Karpas-422 (cell line): ENCODE data around the gene UGT2B15. TPM values are rescaled to one million over a fixed set of nuclear protein-coding genes. Genes with fewer than 3 reads are reported as not detected.
"Not testable (repeated sequence)": the region's sequence is repeated elsewhere in the genome, so short reads cannot be mapped to it uniquely, and the experiment has no call there.

Source experiments
- DNase-seq: peaks from one replicate; pipeline ENCODE4 v3.0.0-alpha.2; 2015
- H2AFZ ChIP-seq: fragments of 200-600 bp; sonication (generic); 2 replicates; pipeline ENCODE4 v1.6.1; 2014; ENCODE audit warnings: antibody characterized with exemption, low read length, mixed read lengths
- H3K27ac ChIP-seq: fragments of 200-600 bp; sonication (generic); 2 replicates; pipeline ENCODE4 v1.5.1; 2014; ENCODE audit warnings: mild to moderate bottlenecking, low read length, moderate library complexity
- H3K27me3 ChIP-seq: fragments of 200-600 bp; sonication (generic); 2 replicates; pipeline ENCODE4 v1.6.1; 2014; ENCODE audit warnings: low read length, mixed read lengths
- H3K36me3 ChIP-seq: fragments of 200-600 bp; sonication (generic); 2 replicates; pipeline ENCODE4 v1.6.1; 2014; ENCODE audit warnings: low read length, mixed read lengths; ENCODE audit not compliant: insufficient read depth
- H3K4me1 ChIP-seq: fragments of 200-600 bp; sonication (generic); 2 replicates; pipeline ENCODE4 v1.6.1; 2014; ENCODE audit warnings: mild to moderate bottlenecking, low read length, mixed read lengths
- H3K4me2 ChIP-seq: fragments of 200-600 bp; sonication (generic); 2 replicates; pipeline ENCODE4 v1.6.1; 2014; ENCODE audit warnings: low read length, low read depth, mild to moderate bottlenecking; ENCODE audit not compliant: poor library complexity, severe bottlenecking
- H3K4me3 ChIP-seq: fragments of 200-600 bp; sonication (generic); 2 replicates; pipeline ENCODE4 v1.5.1; 2014; ENCODE audit warnings: mild to moderate bottlenecking, antibody characterized with exemption, low read length, mixed read lengths
- H3K79me2 ChIP-seq: fragments of 200-600 bp; sonication (generic); 2 replicates; pipeline ENCODE4 v1.6.1; 2014; ENCODE audit warnings: mild to moderate bottlenecking, low read length, mixed read lengths
- H3K9ac ChIP-seq: fragments of 200-600 bp; sonication (generic); 2 replicates; pipeline ENCODE4 v1.6.0; 2014; ENCODE audit warnings: low read length
- H3K9me2 ChIP-seq: fragments of 200-600 bp; sonication (generic), shearing (Covaris generic); replicated peaks from 2 replicates; pipeline ENCODE4 v1.6.0; 2014; ENCODE audit warnings: mild to moderate bottlenecking, low read length, moderate library complexity; ENCODE audit not compliant: insufficient read depth
- H3K9me3 ChIP-seq: fragments of 300-700, 200-600 bp; sonication (generic); 2 replicates; pipeline ENCODE4 v1.6.1; 2014; ENCODE audit warnings: low read length, mixed read lengths
- H4K20me1 ChIP-seq: fragments of 200-600 bp; sonication (generic); 2 replicates; pipeline ENCODE4 v1.6.1; 2014; ENCODE audit warnings: mild to moderate bottlenecking, antibody characterized with exemption, low read length, low read depth; ENCODE audit not compliant: insufficient read depth
- total RNA-seq: library from RNA; depleted of rRNA; stranded (reverse); fragments of >200 nt; shearing (Covaris generic); gene quantifications from 2 replicates; pipeline ENCODE4 v1.2.3, GENCODE V29; 2014; ENCODE audit warnings: low replicate concordance

Gene UGT2B15
- total RNA-seq, 1 experiment from 2014 or later = not detected

GRCh38 chr4:68667551-68667950 is 2.9 kb downstream of the UGT2B15 start:
- not testable (repeated sequence) for H3K27ac ChIP-seq, H2AFZ ChIP-seq, H3K9me3 ChIP-seq, H3K4me2 ChIP-seq, H3K79me2 ChIP-seq, H3K4me1 ChIP-seq, H3K9ac ChIP-seq, H3K9me2 ChIP-seq, H4K20me1 ChIP-seq, H3K4me3 ChIP-seq, H3K36me3 ChIP-seq, DNase-seq, H3K27me3 ChIP-seq

GRCh38 chr4:68664721-68665120 is 5.7 kb downstream of the UGT2B15 start:
- not testable (repeated sequence) for H3K9ac ChIP-seq, H3K36me3 ChIP-seq, H3K79me2 ChIP-seq, H3K4me2 ChIP-seq, H3K9me3 ChIP-seq, DNase-seq, H3K27me3 ChIP-seq, H3K4me3 ChIP-seq, H3K9me2 ChIP-seq, H4K20me1 ChIP-seq, H2AFZ ChIP-seq, H3K27ac ChIP-seq, H3K4me1 ChIP-seq

- not testable (repeated sequence) for H3K36me3 ChIP-seq, H3K4me2 ChIP-seq, H2AFZ ChIP-seq, H3K9me3 ChIP-seq, H3K27ac ChIP-seq, DNase-seq, H3K9me2 ChIP-seq, H3K4me3 ChIP-seq, H3K4me1 ChIP-seq, H3K9ac ChIP-seq, H3K27me3 ChIP-seq, H3K79me2 ChIP-seq, H4K20me1 ChIP-seq
Observed at GRCh38 chr4:68662836-68663574, 7.4 kb downstream of the UGT2B15 start.

GRCh38 chr4:68658672-68659071 is 11.8 kb downstream of the UGT2B15 start:
- Histone ChIP-seq H3K4me1 (no peaks in the 10 kb centered on the region), H3K9me2 (no peaks in the 10 kb centered on the region), H3K4me3 (no peak overlapping the region), H3K9ac (no peak overlapping the region), H3K79me2 (no peaks in the 10 kb centered on the region), H2AFZ (no peak overlapping the region), H3K36me3 (no peaks in the 10 kb centered on the region), H4K20me1 (no peaks in the 10 kb centered on the region), H3K27ac (no peak overlapping the region), H3K4me2 (no peak overlapping the region), H3K9me3 (no peaks in the 10 kb centered on the region), H3K27me3 (no peaks in the 10 kb centered on the region)
- no peak for DNase-seq

GRCh38 chr4:68657022-68657594 is 13.3 kb downstream of the UGT2B15 start:
- H3K9ac ChIP-seq, H3K4me2 ChIP-seq, H2AFZ ChIP-seq, H4K20me1 ChIP-seq, H3K9me3 ChIP-seq, H3K4me1 ChIP-seq, H3K9me2 ChIP-seq, H3K4me3 ChIP-seq, H3K79me2 ChIP-seq, H3K27me3 ChIP-seq, DNase-seq, H3K36me3 ChIP-seq, H3K27ac ChIP-seq: not testable (repeated sequence)

- not testable (repeated sequence) for H3K4me2 ChIP-seq, H3K79me2 ChIP-seq, H2AFZ ChIP-seq, H3K9me3 ChIP-seq, H3K4me1 ChIP-seq, H3K36me3 ChIP-seq, H3K9ac ChIP-seq, H3K27me3 ChIP-seq, DNase-seq, H3K4me3 ChIP-seq, H3K9me2 ChIP-seq, H4K20me1 ChIP-seq, H3K27ac ChIP-seq
Observed at GRCh38 chr4:68656445-68656973, 13.9 kb downstream of the UGT2B15 start.

GRCh38 chr4:68655764-68656444 is 14.5 kb downstream of the UGT2B15 start:
- no peak overlapping the region for H2AFZ ChIP-seq
- H3K4me2 ChIP-seq = no peak overlapping the region
- H3K4me1 ChIP-seq = no peaks in the 10 kb centered on the region
- no peaks in the 10 kb centered on the region for H4K20me1 ChIP-seq
- no peak overlapping the region for H3K27ac ChIP-seq
- no peak overlapping the region for H3K4me3 ChIP-seq
- H3K27me3 ChIP-seq = no peaks in the 10 kb centered on the region
- no peak for DNase-seq
- no peaks in the 10 kb centered on the region for H3K36me3 ChIP-seq
- H3K79me2 ChIP-seq = no peaks in the 10 kb centered on the region
- no peak overlapping the region for H3K9ac ChIP-seq
- no peaks in the 10 kb centered on the region for H3K9me2 ChIP-seq
- H3K9me3 ChIP-seq = no peaks in the 10 kb centered on the region

- no peak for DNase-seq
- no peaks in the 10 kb centered on the region for H3K36me3 ChIP-seq
- no peak overlapping the region for H2AFZ ChIP-seq
- H3K79me2 ChIP-seq = no peaks in the 10 kb centered on the region
- no peak overlapping the region for H3K4me3 ChIP-seq
- no peak overlapping the region for H3K27ac ChIP-seq
- H3K27me3 ChIP-seq = no peaks in the 10 kb centered on the region
- no peaks in the 10 kb centered on the region for H3K4me1 ChIP-seq
- H3K9me2 ChIP-seq = no peaks in the 10 kb centered on the region
- no peak overlapping the region for H3K9ac ChIP-seq
- no peaks in the 10 kb centered on the region for H3K9me3 ChIP-seq
- no peaks in the 10 kb centered on the region for H4K20me1 ChIP-seq
- no peak overlapping the region for H3K4me2 ChIP-seq
Observed at GRCh38 chr4:68654946-68655721, 15.3 kb downstream of the UGT2B15 start.
